NCI-H1930 (cell line): ENCODE measurements around the gene DOCK7.
"Not testable (repeated sequence)": the region's sequence is repeated elsewhere in the genome, so short reads cannot be mapped to it uniquely, and the experiment has no call there.

Experiments used
- DNase-seq, 2 experiments: peaks; one replicate each; lab custom pipeline; 2025; lab: John Stamatoyannopoulos, UW

Gene DOCK7

DNA sequence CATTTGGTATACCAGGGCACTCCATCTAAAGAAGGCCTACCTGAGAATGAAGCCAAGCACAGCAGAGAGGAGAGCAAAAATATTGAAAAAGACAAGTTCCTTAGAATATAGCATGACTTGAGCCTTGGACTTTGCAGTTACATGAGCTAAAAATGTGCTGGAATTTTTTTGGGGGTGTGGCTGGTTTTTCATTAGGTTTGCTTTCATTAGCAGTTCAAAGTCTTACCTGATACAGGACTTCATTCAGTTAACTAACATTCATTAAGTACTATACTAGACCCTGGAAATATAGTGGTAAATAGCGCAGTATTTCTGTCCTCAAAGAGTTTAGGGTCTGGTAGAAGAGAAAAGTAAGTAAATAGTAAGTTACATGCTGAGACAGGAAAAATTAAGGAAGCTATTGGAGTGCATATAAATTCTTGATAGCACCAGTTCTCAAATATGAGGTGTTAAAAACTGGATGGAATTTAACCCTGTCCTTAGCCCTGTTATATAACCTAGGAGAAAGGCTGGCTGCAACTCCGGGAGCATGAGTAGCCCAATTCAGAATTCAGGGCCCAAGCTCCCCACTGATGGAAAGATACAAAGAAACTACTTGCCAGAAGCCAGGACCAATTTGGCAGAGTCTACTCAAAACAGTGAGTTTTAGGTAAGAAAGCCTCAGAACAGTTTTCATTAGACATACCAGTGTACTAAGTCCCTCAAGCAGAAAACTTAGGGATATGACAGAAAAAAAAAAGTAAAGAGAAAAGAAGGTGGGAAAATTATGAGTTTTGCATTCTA lies 3.1 kb upstream of the DOCK7 start:
- no peak for DNase-seq

DNA sequence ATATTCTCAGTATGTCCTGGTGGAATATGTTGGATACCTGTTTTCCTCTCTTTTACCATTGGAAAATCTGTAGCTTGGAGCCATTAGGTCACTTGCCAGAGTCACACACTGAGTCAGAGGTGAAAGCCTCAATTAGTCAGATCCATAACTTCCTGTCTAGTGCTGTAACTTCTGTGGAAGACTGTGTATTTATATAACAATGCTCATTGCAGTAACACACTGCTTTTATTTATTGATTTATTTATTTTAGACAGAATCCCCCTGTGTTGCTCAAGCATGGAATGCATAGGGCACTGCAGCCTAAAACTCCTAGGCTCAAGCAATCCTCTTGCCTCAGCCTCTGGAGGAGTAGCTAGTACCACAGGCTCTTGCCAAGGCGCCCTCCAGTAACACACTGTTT lies 1.3 kb upstream of the DOCK7 start:
- no peak for DNase-seq

DNA sequence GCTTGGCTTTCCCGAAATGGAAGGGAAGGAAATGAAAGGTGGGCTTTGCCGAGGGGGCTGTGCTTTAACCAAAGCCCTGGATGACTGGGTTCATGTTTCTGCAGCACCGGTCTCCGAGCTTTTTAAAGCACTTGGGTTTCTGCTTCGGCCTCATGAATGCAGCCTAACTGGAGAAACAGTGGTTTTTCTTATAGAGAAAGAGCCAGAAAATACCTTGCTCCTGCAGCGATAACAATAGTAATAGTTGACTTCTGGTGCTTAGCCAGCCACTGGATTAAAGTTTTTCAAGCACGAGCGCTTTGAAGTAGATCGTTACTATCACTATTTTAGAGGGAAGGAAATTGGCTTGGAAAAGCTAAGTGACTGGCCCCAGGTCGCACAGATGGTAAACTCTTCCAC lies 500 bp upstream of the DOCK7 start:
- DNase-seq, result no peak

DNA sequence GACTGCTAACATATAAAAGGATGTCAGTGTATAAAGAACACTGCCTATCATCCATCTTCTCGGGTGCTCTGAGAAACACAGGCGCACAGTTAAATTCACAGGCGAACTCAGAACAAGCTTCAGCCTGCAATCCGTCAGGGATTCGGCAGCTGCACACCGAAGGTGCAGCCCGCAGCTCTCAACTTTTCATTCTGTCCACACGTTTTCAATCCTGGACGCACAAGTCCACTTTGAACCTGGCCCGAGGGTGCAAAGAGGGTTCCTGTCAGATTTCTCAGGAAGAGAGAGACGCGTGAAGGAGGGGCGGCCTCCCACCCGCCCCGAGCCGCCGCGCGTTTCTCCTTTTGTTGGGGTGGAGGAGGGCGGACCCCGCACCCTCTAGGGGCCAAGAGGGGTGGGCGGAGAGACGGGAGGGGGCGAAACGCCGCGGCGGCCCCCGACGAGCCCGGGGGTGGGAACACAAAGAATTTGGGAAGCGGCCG lies 724 bp downstream of the DOCK7 start:
- peak in 1 of 2 experiments; percentile 11 for DNase-seq

DNA sequence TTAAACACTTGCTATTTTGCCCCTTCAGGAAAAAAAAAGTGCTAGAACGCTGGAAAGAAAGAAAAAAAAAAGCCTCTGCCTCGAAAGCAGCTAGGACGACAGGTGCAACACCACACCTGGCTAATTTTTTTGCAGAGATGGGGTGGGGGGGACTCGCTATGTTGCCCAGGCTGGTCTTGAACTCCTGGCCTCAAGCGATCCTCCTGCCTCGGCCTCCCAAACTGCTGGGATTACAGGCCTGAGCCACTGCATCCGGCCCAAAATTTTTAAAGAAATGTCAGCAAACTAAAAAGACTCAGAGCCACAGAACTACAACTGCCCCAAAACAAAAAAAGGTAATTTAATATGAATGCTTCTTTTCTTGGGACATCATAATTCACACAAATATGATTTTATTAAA lies 1.4 kb downstream of the DOCK7 start:
- DNase-seq, result no peak

DNA sequence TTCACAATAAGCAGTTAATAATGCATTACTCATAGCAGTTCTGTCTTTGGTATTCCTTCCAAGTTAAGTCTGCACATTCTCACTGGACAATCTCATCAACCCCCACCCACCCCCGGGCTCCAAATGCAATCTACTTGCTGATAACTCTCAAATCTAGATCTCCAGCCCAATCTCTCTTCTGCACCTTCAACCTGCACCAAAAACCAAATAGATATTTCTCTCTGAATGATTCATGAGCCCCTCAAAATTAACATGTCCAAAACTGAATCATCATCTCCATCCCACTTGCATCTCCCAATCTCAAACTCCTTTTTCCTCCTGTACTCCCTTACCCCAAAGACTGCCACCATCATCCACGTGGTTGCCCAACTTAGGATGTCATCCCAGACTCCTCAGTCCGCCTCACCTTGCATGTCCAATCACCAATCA lies 2.7 kb downstream of the DOCK7 start:
- no peak for DNase-seq

DNA sequence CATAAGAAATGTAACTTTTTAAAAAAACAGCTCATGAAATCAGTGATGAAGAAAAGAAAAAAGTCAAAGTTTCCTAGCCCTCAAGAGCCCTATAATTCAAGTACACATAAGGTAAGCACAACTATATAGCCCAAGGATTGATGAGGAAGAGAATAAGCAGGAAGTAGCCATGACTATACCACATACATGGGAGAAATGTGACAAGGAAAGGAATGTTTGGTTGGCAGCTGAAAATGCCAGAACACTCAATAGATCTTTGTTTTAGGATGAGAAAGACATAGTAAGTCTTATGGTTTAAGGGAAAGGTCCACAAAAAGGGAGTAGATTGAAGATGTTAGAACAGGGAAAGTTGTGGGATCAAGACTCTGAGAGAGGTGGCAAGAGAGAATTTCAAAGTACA lies 5.7 kb downstream of the DOCK7 start:
- DNase-seq, result no peak

DNA sequence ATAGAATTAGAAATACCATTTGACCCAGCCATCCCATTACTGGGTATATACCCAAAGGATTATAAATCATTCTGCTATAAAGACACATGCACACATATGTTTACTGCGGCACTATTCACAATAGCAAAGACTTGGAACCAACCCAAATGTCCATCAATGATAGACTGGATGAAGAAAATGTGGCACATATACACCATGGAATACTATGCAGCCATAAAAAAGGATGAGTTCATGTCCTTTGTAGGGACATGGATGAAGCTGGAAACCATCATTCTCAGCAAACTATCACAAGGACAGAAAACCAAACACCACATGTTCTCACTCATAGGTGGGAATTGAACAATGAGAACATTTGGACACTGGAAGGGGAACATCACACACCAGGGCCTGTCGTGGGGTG lies 7.2 kb downstream of the DOCK7 start:
- DNase-seq, result not testable (repeated sequence)

DNA sequence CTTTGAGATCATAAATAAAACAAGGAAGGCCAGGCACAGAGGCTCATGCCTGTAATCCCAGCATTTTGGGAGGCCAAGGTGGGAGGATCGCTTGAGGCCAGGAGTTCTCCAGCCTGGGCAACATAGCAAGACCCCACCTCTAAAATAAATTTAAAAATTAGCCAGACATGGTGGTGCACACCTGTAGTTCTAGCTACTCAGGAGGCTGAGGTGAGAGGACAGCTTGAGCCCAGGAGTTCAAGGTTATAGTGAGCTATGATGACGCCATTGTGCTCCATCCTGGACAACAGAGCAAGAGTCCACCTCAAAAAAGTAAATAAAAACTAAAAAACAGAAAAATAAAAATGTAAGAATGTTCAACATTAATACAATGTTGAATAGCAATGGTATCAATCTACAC lies 10.4 kb downstream of the DOCK7 start:
- not testable (repeated sequence) for DNase-seq

DNA sequence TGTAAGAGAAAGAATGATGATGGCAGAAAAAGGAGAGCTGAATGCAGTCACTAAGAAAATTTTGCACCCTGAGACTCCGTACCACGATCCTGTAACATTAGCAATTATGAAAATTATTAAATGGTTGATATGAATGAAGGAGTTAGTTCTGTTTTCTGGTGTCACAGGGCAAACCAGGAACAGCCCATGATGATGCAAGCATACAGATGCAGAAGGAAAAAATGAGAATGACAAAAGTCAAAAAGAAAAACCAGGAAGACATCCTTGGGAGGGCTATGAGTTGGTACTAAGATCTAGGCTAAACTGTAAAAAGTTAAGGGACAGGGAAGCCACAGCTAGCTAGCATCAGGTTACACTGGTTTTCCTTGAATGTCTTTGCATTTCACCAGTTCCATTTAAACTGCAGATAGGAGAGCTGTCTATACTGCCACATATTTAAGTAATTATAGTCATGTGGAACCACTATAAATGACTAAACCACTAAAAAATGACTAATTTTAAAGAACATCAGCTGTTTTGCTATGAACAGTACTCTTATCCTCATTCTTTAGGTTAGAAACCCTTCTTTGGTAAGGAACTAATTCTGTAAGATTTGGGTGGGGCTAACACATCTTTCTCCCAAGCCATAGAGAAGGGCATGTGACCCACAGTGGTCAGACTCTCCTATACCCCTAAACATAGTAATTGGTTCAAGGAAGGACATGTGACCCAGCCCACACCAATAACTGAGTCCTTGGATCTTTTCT lies 11.4 kb downstream of the DOCK7 start:
- no peak for DNase-seq

DNA sequence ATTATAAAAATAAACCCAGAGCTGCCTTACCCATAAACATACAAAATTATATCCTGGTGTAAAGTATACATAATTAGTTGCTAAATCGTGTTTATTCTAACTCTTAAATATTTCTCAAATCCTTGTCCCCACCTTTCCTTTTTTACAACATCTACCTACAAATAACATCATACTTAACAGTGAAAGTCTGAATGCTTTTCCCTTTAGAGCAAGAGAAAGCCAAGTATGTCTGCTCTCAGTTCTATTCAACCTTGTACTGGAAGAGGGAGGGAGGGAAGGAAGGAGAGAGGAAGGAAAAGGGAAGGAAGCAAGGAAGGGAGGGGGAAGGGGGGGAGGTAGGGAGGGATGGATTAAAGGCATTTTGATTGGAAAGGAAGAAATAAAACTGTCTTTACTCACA lies 14.6 kb downstream of the DOCK7 start:
- DNase-seq, result no peak

DNA sequence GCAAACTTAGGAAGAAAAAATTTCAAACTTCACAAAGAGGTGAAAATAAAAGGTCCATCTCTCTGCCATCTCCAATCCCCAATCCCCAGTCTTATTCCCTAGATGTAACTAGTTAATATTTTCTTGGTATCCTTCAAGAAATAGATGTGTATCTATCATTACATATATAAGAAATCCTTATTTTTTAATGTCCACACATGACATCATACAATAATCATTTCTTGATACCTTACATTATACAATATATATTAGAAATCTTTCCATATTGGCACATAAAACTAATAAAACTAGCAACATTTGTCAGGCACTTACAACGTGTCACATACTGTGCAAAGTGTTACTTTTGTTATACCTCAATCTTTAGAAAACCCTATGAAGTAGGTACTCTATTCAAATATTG lies 16.2 kb downstream of the DOCK7 start:
- no peak for DNase-seq

DNA sequence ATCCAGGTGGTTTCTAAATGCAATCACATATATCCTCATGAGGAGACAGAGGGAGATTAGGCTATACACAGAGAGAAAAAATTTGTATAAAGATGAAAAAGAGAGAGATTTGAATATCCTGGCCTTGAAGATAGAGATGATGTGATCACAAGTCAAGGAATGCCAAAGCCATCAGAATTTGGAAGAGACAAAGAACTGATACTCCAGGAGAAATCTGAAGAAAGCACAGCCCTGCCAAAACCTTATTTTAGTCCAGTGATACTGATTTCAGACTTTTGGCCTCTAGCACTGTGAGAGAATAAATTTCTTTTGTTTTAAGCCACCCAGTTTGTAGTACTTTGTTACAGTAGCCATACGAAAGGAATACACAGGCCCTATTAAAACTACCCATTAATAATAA lies 33.4 kb downstream of the DOCK7 start:
- DNase-seq, result no peak

DNA sequence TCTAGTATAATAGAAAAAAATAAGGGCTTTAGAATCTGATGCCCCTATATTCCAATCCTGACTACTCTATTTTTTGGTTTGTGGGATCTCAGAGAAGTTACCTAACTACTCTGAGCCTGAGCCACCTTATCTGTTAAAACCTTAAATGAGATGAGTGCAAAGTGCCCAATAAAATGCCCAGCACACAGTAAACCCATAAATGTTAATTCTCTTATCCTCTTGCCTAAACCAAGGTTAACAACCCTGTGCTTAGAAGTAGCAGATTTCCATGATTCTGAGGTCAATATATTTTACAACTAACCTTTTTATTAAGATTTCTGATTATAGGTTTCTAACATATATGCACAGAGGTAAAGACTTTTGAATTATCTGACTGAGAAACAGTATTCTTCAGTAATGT lies 35.8 kb downstream of the DOCK7 start:
- no peak for DNase-seq

DNA sequence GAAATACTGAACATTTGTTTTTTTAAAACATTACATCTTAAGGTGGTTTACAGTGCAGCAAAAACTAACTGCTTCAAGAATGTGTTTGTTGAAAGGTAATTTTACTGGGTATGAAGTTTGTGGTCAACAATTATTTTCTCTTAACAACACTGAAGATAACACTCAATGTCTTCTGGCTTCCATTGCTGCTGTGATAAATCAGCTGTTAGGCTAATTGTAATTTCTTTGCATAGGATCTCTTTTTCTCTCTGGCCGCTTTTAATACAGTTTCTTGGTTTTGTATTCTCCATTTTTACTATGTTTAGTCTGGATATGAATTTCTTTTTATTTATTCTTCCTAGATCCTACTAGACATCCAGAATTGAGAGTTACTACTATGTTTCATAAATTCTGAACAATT lies 44.9 kb downstream of the DOCK7 start:
- no peak for DNase-seq

DNA sequence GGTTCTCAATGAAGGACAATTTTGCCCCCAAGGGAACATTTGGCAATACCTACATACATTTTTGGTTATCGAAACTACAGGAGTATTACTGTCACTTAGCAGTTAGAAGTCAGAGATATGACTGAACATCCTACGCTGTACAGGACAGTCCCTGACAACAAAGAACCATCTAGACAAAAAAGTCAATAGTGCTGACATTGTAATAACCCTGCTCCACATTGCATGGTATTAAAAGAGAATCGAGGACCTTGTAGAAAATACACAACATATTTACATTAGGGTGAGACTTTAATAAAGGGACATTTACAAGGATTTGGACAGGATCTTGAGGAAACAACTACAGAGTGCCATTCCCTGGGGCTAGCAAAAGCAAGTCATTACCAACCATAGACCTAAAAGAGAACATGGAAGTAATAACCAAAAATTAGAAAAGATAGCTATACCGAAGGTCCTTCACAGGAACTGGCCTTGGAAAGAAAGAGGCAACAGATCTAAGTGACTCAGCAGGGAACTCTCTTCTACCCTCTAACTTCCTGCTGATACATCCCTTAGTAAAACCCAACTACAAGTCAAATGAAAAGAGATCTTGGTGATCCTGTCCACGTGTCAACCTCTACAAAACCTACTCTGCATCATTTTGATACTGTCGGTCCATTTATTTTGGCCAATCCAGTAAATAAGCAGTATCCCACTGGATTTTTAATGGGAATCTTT lies 50.6 kb downstream of the DOCK7 start:
- no peak for DNase-seq

DNA sequence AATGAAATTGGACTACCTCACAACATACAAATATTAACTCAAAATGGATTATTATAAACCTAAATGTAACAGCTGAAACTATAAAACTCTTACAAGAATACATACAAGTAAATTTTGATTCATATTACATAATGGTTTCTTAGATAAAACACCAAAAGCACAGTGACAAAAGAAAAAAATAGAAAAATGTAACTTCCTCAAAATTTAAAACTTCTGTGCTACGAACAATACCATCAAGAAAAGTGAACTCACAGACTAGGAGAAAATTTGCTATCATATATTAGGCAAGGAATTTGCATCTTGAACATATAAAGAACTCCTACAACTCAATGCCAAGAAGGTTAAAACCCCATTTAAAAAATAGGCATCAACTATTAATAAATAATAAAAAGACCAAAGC lies 59.7 kb downstream of the DOCK7 start:
- no peak for DNase-seq

DNA sequence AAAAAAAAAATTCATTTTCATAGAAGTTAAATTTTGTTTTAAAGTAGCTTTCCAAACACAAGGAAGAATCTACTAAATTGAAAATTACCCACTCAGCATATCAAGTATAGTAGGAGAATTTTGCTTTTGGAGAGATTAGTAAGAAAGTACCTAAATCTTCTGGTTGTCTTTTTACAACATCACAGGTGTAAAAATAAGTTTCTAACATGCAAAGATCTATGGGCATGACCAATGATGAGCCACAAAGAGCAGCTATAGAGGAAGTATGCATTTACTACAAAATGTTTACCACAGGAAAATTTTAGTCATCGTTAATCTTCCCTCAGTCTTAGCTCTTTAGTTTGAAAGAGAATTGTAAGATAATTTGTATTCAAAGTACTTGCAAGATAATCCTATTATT lies 62.8 kb downstream of the DOCK7 start:
- DNase-seq, result no peak

DNA sequence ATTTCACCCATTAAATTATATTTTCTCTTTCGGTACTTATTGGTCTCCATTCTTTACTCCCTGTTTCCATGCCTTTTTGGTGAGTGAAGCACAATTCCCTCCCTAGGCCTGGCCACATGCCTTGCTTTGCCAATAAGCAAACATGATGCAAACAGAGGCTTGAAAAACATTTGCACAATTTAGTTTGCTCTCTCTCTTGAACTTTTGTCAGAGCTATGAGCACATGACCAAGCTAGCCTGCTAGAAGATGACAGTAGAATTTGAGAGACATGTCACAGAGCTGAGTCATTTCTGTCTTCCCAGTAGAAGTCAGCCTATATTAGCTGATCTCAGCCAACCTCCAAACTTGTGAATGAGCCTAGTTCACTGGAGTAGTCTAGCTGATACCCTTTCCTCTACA lies 66.3 kb downstream of the DOCK7 start:
- no peak for DNase-seq

DNA sequence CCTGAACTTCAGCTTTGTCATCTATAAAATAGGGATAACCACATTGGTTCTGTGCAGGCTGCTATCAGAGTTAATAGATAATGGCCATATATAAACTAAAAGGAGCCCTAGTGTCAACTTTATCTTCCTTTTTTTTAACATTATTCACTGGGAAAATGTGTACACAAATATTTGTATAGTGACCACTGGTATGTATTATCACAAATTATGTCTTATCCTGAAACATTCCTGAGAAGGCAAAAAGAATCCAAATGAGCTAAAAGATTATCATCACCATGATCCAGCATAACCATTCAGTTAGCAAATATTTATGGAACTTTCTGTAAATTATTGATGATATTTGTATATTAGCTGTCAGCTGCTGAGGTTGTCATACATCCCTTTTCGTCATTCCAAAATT lies 74.3 kb downstream of the DOCK7 start:
- DNase-seq, result no peak

DNA sequence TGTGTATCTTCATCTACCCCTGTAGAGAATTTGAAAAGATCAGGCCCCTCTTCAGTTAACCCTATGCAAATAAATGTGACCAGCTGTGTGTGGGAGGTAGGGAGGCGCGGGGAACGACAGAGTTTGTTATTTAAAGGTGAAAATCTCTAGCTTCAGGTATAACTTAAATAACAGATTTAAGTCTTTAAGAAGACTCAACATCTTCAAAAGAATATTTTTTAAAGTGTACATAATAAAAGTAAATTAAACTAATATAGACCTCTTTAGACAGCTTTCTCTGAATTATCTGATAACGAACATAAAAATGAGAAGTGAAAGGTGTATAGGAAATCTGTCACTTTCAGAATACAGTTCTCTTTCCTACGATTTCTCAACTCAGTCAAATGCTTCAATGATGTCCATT lies 74.9 kb downstream of the DOCK7 start:
- DNase-seq, result no peak

DNA sequence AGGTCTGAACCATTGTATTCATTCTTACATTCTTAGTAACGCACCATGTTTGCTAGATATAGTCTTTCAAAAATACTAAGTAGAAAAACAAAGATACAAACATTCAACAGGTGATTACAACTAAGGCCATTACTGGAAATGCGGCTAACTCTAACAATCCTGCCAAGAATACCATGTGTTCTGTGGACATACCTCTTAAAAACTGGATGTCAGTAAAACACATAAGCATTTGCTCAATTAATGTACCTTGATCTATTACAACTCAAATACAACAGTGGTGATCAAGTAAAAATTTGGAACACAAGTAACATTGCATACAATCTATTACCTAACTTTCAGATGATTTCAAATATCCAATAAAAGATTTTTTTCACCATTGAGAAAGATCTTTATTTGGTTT lies 75.4 kb downstream of the DOCK7 start:
- DNase-seq, result no peak

DNA sequence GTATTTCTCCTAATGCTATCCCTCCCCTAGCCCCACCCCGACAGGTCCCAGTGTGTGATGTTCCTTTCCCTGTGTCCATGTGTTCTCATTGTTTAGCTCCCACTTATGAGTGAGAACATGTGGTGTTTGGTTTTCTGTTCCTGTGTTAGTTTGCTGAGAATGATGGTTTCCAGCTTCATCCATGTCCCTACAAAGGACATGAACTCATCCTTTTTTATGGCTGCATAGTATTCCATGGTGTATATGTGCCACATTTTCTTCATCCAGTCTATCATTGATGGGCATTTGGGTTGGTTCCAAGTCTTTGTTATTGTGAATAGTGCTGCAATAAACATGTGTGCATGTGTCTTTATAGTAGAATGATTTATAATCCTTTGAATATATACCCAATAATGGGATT lies 77.6 kb downstream of the DOCK7 start:
- DNase-seq, result not testable (repeated sequence)
